Measurements from ENCODE around the gene FEV.

FEV gene

GRCh38 chr2:219016721-219017120, 31.7 kb upstream of the FEV start:
- no peak for DNase-seq

- no peak for DNase-seq
Measured at GRCh38 chr2:219010873-219011272, 25.9 kb upstream of the FEV start.

GRCh38 chr2:219010162-219010756, 25.3 kb upstream of the FEV start:
- peak; percentile 17 for DNase-seq

DNA sequence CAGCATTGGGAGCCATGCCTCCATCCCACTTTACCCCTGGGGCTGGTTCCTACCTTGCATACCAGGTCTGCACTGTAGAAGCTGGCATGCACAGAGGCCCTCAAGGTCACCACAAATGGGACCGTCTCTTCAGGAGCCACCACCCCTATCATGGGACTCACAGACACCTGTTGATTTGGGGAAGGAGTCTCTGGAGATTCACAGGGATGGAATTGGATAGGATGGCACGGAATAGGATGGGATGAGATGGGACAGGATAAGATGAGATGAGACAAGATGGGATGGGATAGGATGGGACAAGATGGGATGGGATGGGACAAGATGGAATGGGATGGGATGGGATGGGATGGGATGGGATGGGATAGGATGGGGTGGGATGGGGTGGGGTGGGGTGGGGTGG, 24.3 kb upstream of the FEV start:
- no peak for DNase-seq

- no peak for DNase-seq
Measured at GRCh38 chr2:219003979-219004378, 19.0 kb upstream of the FEV start.

GRCh38 chr2:219003267-219003634, 18.3 kb upstream of the FEV start:
- no peak for DNase-seq

GRCh38 chr2:219002395-219003266, 17.6 kb upstream of the FEV start:
- DNase-seq, result peak; percentile 21

DNA sequence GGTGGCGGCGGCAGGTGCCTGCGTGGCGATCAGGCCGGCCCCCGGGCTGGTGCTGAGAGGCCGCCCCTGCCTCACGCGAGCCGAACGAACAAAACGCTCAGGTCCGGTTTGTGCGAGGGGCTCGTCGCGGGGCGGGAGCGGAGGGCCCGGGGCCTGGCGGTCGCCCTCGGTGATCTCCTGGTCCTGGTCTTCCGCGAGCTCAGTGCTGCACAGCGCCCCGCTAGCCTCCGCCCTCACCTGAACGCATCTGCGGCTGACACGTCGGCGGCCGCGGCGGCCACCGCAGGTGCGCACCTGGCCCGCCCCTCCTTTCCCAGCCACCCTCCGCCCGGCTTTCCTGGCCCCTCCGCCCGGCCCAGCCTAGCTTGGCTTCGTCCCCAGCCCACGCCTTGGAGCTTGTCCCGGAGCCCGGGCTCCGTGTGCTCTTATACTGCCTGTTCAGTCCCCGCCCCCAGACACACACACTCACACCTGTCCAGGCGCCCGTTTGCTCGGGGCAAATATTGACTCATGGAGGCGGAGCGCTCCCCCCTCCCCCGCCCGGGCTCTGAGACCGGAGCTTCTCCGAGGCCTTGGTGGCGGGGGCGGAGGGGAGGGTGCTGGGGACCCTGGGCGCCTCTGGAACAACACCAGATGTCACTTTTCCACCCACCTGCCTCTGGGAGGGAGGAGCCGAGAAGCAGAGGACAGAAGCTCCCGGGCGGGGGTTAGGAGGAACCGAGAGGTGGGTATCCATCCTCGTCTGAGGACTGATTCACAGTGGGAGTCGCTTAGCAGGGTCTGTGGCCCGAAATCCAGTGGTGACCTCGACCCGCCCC, 16.8 kb upstream of the FEV start:
- DNase-seq, result no peak

GRCh38 chr2:219001100-219001576, 16.2 kb upstream of the FEV start:
- no peak for DNase-seq

GRCh38 chr2:219000569-219000960, 15.6 kb upstream of the FEV start:
- no peak for DNase-seq

- no peak for DNase-seq
Measured at GRCh38 chr2:218999881-219000568, 15.0 kb upstream of the FEV start.

DNA sequence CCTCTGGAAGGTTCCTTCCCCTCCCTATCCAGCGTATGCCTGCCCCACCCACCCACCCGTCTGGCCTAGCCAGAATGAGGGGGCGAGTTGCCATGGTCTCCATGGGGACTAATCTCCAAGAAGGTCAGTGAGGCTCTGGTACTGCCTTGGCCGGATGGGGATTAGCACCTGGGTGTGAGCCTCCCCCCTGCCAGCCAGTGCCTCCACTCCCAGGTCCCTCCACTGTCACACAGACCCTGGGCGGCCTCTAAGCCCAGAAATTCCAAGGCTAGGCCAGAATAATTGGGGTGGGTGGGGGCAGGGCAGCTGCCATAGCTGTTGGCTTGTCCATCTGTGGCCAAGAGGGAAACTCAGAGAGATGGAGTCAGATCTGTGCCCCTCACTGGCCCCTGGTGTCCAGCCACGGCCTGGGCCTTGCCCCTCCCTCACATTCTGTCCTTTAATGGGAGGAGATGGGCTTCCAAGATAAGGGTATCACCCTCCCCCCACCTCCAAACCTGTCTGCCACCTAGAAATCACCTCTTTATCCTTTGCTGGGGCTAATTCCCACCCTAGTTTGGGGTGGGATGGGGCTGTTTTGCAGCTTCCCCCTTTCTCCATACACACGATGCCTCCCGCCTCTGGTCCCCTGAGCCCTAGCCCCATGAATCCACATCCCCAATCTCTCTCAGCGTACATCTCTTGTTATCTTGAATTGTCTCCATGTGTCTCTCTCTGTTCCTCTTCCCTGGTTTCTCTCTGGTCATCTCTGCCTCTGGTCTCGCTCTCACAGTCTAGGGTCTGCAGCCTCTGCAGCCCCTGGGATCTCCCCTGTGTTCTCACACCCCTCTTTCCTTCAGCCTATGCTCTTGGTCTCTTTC, 14.3 kb upstream of the FEV start:
- DNase-seq, result no peak

DNA sequence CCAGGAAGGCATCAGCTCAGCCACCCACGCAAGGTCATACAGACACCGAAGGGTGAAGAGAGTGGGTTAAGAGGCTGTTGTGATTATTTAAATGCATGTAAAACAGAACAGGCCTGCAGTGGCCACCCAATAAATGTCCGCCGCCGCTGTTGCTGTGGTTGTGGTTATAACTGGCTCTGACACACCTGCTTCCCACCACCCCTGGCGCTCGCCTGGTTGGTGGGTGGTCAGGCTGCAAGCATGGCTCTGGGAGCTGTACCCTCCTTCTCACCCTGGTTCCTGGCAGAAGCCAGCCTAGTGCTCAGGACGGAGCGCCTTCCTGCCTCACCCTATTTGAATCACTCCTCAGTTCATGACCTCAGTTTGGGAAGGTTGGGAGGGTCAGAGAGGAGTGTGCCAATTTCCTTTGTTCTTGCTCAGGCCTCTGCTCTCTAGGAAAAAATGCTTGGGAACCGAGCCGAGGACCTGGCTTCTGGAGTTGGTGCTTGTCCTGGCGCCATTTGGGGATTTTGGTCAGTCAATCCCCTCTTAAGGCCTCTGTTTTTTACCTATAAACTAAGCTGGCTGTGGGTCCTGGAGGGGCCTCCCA, 13.5 kb upstream of the FEV start:
- no peak for DNase-seq

GRCh38 chr2:218997731-218998130, 12.7 kb upstream of the FEV start:
- no peak for DNase-seq

DNA sequence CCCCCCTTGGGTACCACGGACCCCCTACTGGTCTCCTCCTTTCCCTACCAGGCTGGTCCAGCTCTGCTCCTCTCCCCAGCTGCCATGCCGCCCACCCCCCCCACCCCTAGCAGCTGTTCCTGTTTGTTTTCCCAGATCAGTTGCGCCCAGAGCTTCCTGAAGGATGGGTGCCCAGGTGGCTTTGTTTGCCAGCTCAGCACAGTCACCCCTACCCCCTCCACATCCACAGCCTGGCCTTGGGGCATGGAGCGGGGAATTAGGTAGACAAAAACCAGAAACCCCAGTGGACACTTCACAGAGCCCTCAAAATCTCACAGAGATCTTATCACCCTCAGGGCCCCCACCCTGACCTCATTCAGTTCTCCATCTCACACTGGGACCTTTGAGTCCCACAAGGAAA, 12.0 kb upstream of the FEV start:
- no peak for DNase-seq

- peak; percentile 92 for DNase-seq
Measured at GRCh38 chr2:218995972-218996711, 11.2 kb upstream of the FEV start.

DNA sequence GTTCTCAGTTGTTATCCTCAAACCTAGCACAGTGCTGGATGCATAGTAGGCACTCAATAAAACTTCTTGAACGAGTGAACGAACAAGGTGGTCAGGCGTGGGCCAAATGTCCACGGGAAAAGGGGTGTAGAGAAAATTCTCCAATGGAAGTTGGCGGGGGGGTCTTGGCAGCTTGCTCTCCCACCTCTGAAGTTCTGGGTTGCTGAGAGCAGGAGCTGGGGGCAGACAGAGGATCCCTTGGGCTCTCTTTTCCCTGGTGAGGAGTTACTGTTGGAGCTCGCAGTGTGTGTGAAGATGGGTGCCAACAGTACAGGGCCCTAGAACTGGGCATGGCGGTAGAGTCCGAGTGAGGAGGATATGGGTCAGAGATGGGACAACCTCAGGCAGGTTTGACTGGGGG, 10.6 kb upstream of the FEV start:
- no peak for DNase-seq

- no peak for DNase-seq
Measured at GRCh38 chr2:218993345-218994315, 8.6 kb upstream of the FEV start, which contains the start of gene CRYBA2. Gene CRYBA2 (minus strand): TSS chr2:218993422. CDS start chr2:218993176, 246 bp downstream.

DNA sequence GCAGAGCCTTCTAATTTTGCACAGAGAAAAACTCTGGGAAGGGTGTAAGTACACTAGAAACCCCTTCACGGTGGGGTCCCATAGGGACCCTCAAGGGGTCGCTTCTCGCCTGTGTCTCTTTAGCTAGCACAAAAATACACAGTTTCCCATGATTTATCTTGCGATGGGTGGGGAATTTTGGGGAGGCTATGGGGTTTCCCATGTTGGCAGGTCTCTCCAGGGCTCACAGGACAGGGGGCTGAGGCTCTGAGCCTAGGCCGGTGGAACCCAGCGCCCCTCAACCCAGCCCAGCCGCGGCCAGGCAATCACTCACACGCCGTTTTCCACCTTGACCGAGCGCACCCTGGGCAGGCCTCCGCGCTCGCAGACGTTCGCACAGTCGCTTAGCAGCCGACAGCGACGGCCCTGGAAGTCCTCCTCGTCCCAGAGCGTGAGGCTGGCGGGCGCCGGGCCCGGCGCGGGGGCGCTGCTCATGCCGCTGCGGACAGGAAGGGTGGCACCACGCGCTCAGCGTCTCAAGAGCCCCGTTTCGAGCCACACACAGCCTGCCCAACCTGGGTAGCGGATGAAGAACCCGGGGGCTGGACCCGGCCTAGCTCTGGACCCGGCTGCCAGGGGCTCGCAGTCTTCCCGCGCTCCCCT, 7.8 kb upstream of the FEV start:
- no peak for DNase-seq

Data from OCI-M1 (cell line).